ENCODE data around the gene SAT2.
"Not testable (repeated sequence)": the region's sequence is repeated elsewhere in the genome, so short reads cannot be mapped to it uniquely, and the experiment has no call there.

Gene SAT2

GRCh38 chr17:7634384-7634783 is 6.8 kb upstream of the SAT2 start:
- in situ Hi-C loops (cut with MboI; ENCODE audit: low sequenced_read_pairs) = no loop called here

- in situ Hi-C loops (cut with MboI; ENCODE audit: low sequenced_read_pairs) = no loop called here
Observed at GRCh38 chr17:7633093-7633492, 5.5 kb upstream of the SAT2 start.

- in situ Hi-C loops (cut with MboI; ENCODE audit: low sequenced_read_pairs) = no loop called here
Observed at GRCh38 chr17:7632492-7632894, 4.9 kb upstream of the SAT2 start.

GRCh38 chr17:7631398-7632380 is 4.1 kb upstream of the SAT2 start:
- in situ Hi-C loops (cut with MboI; ENCODE audit: low sequenced_read_pairs) = no loop called here

GRCh38 chr17:7629939-7630571 is 2.4 kb upstream of the SAT2 start, which contains the start of gene SHBG:
SHBG (plus strand) TSS chr17:7630135; CDS start chr17:7630173, 38 bp downstream.
- in situ Hi-C loops (cut with MboI; ENCODE audit: low sequenced_read_pairs) = no loop called here

- in situ Hi-C loops (cut with MboI; ENCODE audit: low sequenced_read_pairs) = no loop called here
Observed at GRCh38 chr17:7626956-7627249, 718 bp downstream of the SAT2 start.

- in situ Hi-C loops (cut with MboI; ENCODE audit: low sequenced_read_pairs) = no loop called here
Observed at GRCh38 chr17:7626307-7626706, 1.3 kb downstream of the SAT2 start.

- in situ Hi-C loops (cut with MboI; ENCODE audit: low sequenced_read_pairs) = not testable (repeated sequence)
Observed at GRCh38 chr17:7625749-7626148, 1.9 kb downstream of the SAT2 start.

GRCh38 chr17:7623661-7624060 is 4.0 kb downstream of the SAT2 start:
- in situ Hi-C loops (cut with MboI; ENCODE audit: low sequenced_read_pairs) = no loop called here

GRCh38 chr17:7620835-7621234 is 6.8 kb downstream of the SAT2 start:
- in situ Hi-C loops (cut with MboI; ENCODE audit: low sequenced_read_pairs) = no loop called here

- in situ Hi-C loops (cut with MboI; ENCODE audit: low sequenced_read_pairs) = no loop called here
Observed at GRCh38 chr17:7618608-7619007, 9.0 kb downstream of the SAT2 start.

- in situ Hi-C loops (cut with MboI; ENCODE audit: low sequenced_read_pairs) = no loop called here
Observed at GRCh38 chr17:7615265-7615747, 12.3 kb downstream of the SAT2 start.

- in situ Hi-C loops (cut with MboI; ENCODE audit: low sequenced_read_pairs) = no loop called here
Observed at GRCh38 chr17:7614425-7615264, 13.0 kb downstream of the SAT2 start, which contains the start of gene FXR2. FXR2 (minus strand) TSS chr17:7614897; CDS start chr17:7614532, 365 bp downstream.

GRCh38 chr17:7613769-7614424 is 13.7 kb downstream of the SAT2 start:
- in situ Hi-C loops (cut with MboI; ENCODE audit: low sequenced_read_pairs) = no loop called here

GRCh38 chr17:7612294-7612640 is 15.4 kb downstream of the SAT2 start:
- in situ Hi-C loops (cut with MboI; ENCODE audit: low sequenced_read_pairs) = no loop called here

- in situ Hi-C loops (cut with MboI; ENCODE audit: low sequenced_read_pairs) = no loop called here
Observed at GRCh38 chr17:7611635-7612293, 15.9 kb downstream of the SAT2 start.

- in situ Hi-C loops (cut with MboI; ENCODE audit: low sequenced_read_pairs) = no loop called here
Observed at GRCh38 chr17:7610641-7611040, 17.0 kb downstream of the SAT2 start.

- in situ Hi-C loops (cut with MboI; ENCODE audit: low sequenced_read_pairs) = no loop called here
Observed at GRCh38 chr17:7606280-7606679, 21.3 kb downstream of the SAT2 start.

- in situ Hi-C loops (cut with MboI; ENCODE audit: low sequenced_read_pairs) = not testable (repeated sequence)
Observed at GRCh38 chr17:7597561-7597960, 30.1 kb downstream of the SAT2 start.

GRCh38 chr17:7593296-7593695 is 34.3 kb downstream of the SAT2 start:
- in situ Hi-C loops (cut with MboI; ENCODE audit: low sequenced_read_pairs) = no loop called here
